SKM-1 treated with dmso at 0.1 percent for 144 hours (cell line): ENCODE data around the gene ARFGEF2.
"Not testable (repeated sequence)": the region's sequence is repeated elsewhere in the genome, so short reads cannot be mapped to it uniquely, and the experiment has no call there.

Source experiments
- DNase-seq: peaks from one replicate; lab custom pipeline; 2025; ENCODE audit not compliant: unreplicated experiment; lab: John Stamatoyannopoulos, UW

ARFGEF2 gene

GRCh38 chr20:48921168-48921882, at the start of gene ARFGEF2:
TSS of gene ARFGEF2 (plus strand) at chr20:48921711. CDS start at chr20:48921890, 179 bp downstream.
- DNase-seq: peak; percentile 87

- DNase-seq: no peak
These were observed 46.1 kb upstream of the ARFGEF2 start for GRCh38 chr20:48875233-48875913.

- DNase-seq: no peak
These were observed 45.6 kb upstream of the ARFGEF2 start for GRCh38 chr20:48875914-48876240.

GRCh38 chr20:48877304-48877703, 44.2 kb upstream of the ARFGEF2 start:
- no peak for DNase-seq

GRCh38 chr20:48878534-48879248, 42.8 kb upstream of the ARFGEF2 start:
- no peak for DNase-seq

GRCh38 chr20:48879612-48880245, 41.8 kb upstream of the ARFGEF2 start:
- DNase-seq: no peak

GRCh38 chr20:48880331-48880730, 41.2 kb upstream of the ARFGEF2 start:
- DNase-seq: no peak

- no peak for DNase-seq
These were observed 40.4 kb upstream of the ARFGEF2 start for GRCh38 chr20:48880981-48881657.

- DNase-seq: no peak
These were observed 36.3 kb upstream of the ARFGEF2 start for GRCh38 chr20:48885237-48885636.

GRCh38 chr20:48886194-48886593, 35.3 kb upstream of the ARFGEF2 start:
- no peak for DNase-seq

- DNase-seq: no peak
These were observed 34.7 kb upstream of the ARFGEF2 start for GRCh38 chr20:48886811-48887210.

- not testable (repeated sequence) for DNase-seq
These were observed 33.0 kb upstream of the ARFGEF2 start for GRCh38 chr20:48888517-48888916.

GRCh38 chr20:48889140-48889790, 32.2 kb upstream of the ARFGEF2 start:
- DNase-seq: no peak

- no peak for DNase-seq
These were observed 30.1 kb upstream of the ARFGEF2 start for GRCh38 chr20:48891235-48892048.

GRCh38 chr20:48892049-48892470, 29.5 kb upstream of the ARFGEF2 start:
- DNase-seq: no peak

- DNase-seq: no peak
These were observed 28.6 kb upstream of the ARFGEF2 start for GRCh38 chr20:48892891-48893290.

- DNase-seq: no peak
These were observed 28.1 kb upstream of the ARFGEF2 start for GRCh38 chr20:48893374-48893773.

GRCh38 chr20:48897305-48898010, 24.1 kb upstream of the ARFGEF2 start:
- no peak for DNase-seq

GRCh38 chr20:48898210-48898609, 23.3 kb upstream of the ARFGEF2 start:
- DNase-seq: no peak
